CD4-positive, alpha-beta memory T cell (primary cell): Measurements from ENCODE around the gene HECTD3. TPM values are rescaled to one million over a fixed set of nuclear protein-coding genes. Genes with fewer than 3 reads are reported as not detected.

Experiments
- polyA plus RNA-seq, 2 donors: library from polyadenylated mRNA; unstranded; fragments of 300-500 nt; fragmentation: Illumina TruSeq; gene quantifications; one replicate each; pipeline ENCODE4 v1.2.3, GENCODE V29; 2021
- total RNA-seq, 2 experiments: library from RNA; stranded (reverse); gene quantifications; one replicate each; pipeline ENCODE4 v1.2.3, GENCODE V29; 2021

The HECTD3 gene
- total and polyA plus RNA-seq, 4 experiments from 2014 or later, result 15.6 to 61.3 (median 44.0) TPM

Other genes with a start within 250 kb of the HECTD3 start
- gene RPS8, start 235.8 kb downstream of the HECTD3 start, total RNA-seq, result 1,000 to 10,000 TPM; 2,728 to 2,811 TPM
- 1,000 to 10,000 TPM in 1 of 2 donors, 100 to 1,000 TPM in 1; 778 to 1,323 TPM for gene RPS8, start 235.8 kb downstream of the HECTD3 start, polyA plus RNA-seq
- 1 to 10 TPM; 1.2 to 1.6 TPM for gene BEST4, start 223.2 kb downstream of the HECTD3 start, total RNA-seq
- gene BEST4, start 223.2 kb downstream of the HECTD3 start, polyA plus RNA-seq, result under 1 TPM in 1 of 2 donors, not detected in 1; 0.20 TPM
- gene PLK3, start 210.9 kb downstream of the HECTD3 start, total RNA-seq, result 100 to 1,000 TPM; 151 to 153 TPM
- gene PLK3, start 210.9 kb downstream of the HECTD3 start, polyA plus RNA-seq, result 10 to 100 TPM; 37.3 to 43.7 TPM
- under 1 TPM in 1 of 2 experiments, not detected in 1; 0.47 TPM for gene DYNLT4, start 204.0 kb downstream of the HECTD3 start, total RNA-seq
- gene DYNLT4, start 204.0 kb downstream of the HECTD3 start, polyA plus RNA-seq, result 1 to 10 TPM; 1.0 to 1.6 TPM
- 10 to 100 TPM; 14.8 to 16.8 TPM for gene BTBD19, start 202.8 kb downstream of the HECTD3 start, total RNA-seq
- under 1 TPM; 0.25 to 0.26 TPM for gene BTBD19, start 202.8 kb downstream of the HECTD3 start, polyA plus RNA-seq
- 1 to 10 TPM; 1.3 to 1.4 TPM for gene PTCH2, start 168.1 kb downstream of the HECTD3 start, total RNA-seq
- under 1 TPM in 1 of 2 donors, not detected in 1; 0.20 TPM for gene PTCH2, start 168.1 kb downstream of the HECTD3 start, polyA plus RNA-seq
- gene EIF2B3, start 24.7 kb downstream of the HECTD3 start, total RNA-seq, result 10 to 100 TPM; 13.7 to 16.1 TPM
- gene EIF2B3, start 24.7 kb downstream of the HECTD3 start, polyA plus RNA-seq, result 10 to 100 TPM; 24.2 to 25.9 TPM
- gene UROD, start 930 bp upstream of the HECTD3 start, total RNA-seq, result 10 to 100 TPM; 46.0 to 52.0 TPM
- 100 to 1,000 TPM in 1 of 2 donors, 10 to 100 TPM in 1; 77.3 to 114 TPM for gene UROD, start 930 bp upstream of the HECTD3 start, polyA plus RNA-seq
- 1 to 10 TPM; 3.4 to 3.7 TPM for gene ZSWIM5, start 195.3 kb upstream of the HECTD3 start, total RNA-seq
- gene ZSWIM5, start 195.3 kb upstream of the HECTD3 start, polyA plus RNA-seq, result under 1 TPM; 0.09 to 0.69 TPM